OCI-LY7 (cell line): ENCODE data around the gene SGMS1.

Source experiments
- EZH2phosphoT487 ChIP-seq: fragments of 200-600 bp; sonication (generic); IDR thresholded peaks from 2 replicates; pipeline ENCODE4 v1.6.1; 2018; ENCODE audit warnings: low read depth, borderline replicate concordance, mild to moderate bottlenecking, mixed run types, antibody characterized with exemption, low read length, moderate library complexity, mixed read lengths
- TF ChIP-seq, protein P1 (sequence below): fragments of 200-600 bp; sonication (generic); conservative IDR thresholded peaks from 2 replicates; pipeline ENCODE4 v1.5.1; 2014; ENCODE audit warnings: mild to moderate bottlenecking, antibody characterized with exemption, low read length, moderate library complexity, mixed read lengths

DNA sequence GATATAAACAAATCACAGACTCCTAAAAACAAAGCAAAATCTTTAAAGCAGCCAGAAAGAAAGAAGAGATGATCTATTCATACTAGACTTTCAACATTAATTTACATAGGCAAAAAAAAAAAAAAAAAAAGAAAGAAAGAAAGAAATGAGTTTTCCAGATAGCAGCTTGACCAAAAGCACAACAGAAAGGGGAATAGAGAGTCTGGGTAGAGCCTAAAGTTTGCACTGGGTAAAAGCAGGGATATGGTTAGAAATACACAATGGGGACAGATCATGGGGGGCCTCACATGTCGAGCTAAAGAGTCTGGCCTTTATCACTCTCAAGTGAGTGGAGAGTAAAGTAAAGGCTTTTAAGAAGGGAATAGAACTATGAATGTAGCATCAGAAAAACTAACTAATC, 169.8 kb downstream of the SGMS1 start:
- TF ChIP-seq, protein P1, sequence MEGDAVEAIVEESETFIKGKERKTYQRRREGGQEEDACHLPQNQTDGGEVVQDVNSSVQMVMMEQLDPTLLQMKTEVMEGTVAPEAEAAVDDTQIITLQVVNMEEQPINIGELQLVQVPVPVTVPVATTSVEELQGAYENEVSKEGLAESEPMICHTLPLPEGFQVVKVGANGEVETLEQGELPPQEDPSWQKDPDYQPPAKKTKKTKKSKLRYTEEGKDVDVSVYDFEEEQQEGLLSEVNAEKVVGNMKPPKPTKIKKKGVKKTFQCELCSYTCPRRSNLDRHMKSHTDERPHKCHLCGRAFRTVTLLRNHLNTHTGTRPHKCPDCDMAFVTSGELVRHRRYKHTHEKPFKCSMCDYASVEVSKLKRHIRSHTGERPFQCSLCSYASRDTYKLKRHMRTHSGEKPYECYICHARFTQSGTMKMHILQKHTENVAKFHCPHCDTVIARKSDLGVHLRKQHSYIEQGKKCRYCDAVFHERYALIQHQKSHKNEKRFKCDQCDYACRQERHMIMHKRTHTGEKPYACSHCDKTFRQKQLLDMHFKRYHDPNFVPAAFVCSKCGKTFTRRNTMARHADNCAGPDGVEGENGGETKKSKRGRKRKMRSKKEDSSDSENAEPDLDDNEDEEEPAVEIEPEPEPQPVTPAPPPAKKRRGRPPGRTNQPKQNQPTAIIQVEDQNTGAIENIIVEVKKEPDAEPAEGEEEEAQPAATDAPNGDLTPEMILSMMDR: no peak
- no peak for TF ChIP-seq EZH2phosphoT487
